T-cell (primary cell): Measurements from ENCODE around the gene VWA7. TPM values are rescaled to one million over a fixed set of nuclear protein-coding genes. Genes with fewer than 3 reads are reported as not detected.
A peak's percentile ranks its signal among the peaks of the same experiment; 100 is the strongest.
"Not testable (repeated sequence)": the region's sequence is repeated elsewhere in the genome, so short reads cannot be mapped to it uniquely, and the experiment has no call there.

ENCODE experiments used
- ATAC-seq, 4 experiments: fragments of 200-7000 bp in 3 of 4; fragments of 150-1000 bp in 1 of 4; cut with Tn5 transposase; replicated peaks in 1 of 4; 1 replicate in 3 of 4; 2 replicates in 1 of 4; pipeline ENCODE4 v1.10.0; 2021; ENCODE audit warnings: moderate library complexity in 3 of 4, mild to moderate bottlenecking in 2 of 4, moderate number of reproducible peaks in 1 of 4
- CTCF ChIA-PET, 2 donors: fragments of 300-600 bp; sonication (Branson Sonifier 250); formaldehyde crosslinking; loops; one replicate each; lab custom pipeline; 2022; ENCODE audit warnings: antibody characterized with exemption in 2 of 2; lab: Charles Lee
- POLR2A ChIA-PET, 2 donors: fragments of 300-600 bp; sonication (Branson Sonifier 250); formaldehyde crosslinking; loops; one replicate each; lab custom pipeline; 2022; ENCODE audit warnings: antibody characterized with exemption in 2 of 2; lab: Charles Lee
- DNase-seq, 35 experiments: peaks; one replicate each; pipeline versions ENCODE4 v3.0.0 to v3.0.0-alpha.2; 2013 to 2023
- H3K27ac ChIP-seq: one replicate; pipeline ENCODE4 v1.5.1; 2013; ENCODE audit warnings: low read length
- H3K27me3 ChIP-seq, 2 experiments: replicated peaks in 1 of 2; 1 replicate in 1 of 2; 2 replicates in 1 of 2; pipeline versions ENCODE4 v1.6.1 to v1.7.0; 2013; ENCODE audit warnings: low read length in 1 of 2, mixed read lengths in 1 of 2; ENCODE audit not compliant: control insufficient read depth in 2 of 2, insufficient read depth in 2 of 2; ENCODE audit errors: extremely low read depth in 1 of 2
- H3K36me3 ChIP-seq, 2 donors: 1 replicate in 1 of 2; 2 replicates in 1 of 2; pipeline versions ENCODE4 v1.6.1 to v1.7.0; 2013; ENCODE audit warnings: low read length in 1 of 2; ENCODE audit not compliant: control insufficient read depth in 2 of 2, insufficient read depth in 1 of 2; ENCODE audit errors: extremely low read depth in 1 of 2
- H3K4me1 ChIP-seq, 2 experiments: 1 replicate in 1 of 2; 2 replicates in 1 of 2; pipeline versions ENCODE4 v1.6.1 to v1.7.0; 2013; ENCODE audit warnings: low read length in 2 of 2, mixed read lengths in 1 of 2; ENCODE audit not compliant: insufficient read depth in 2 of 2, control insufficient read depth in 1 of 2; ENCODE audit errors: extremely low read depth in 1 of 2
- H3K4me3 ChIP-seq, 2 donors: 1 replicate in 1 of 2; 2 replicates in 1 of 2; pipeline versions ENCODE4 v1.5.1 to v1.7.0; 2013; ENCODE audit warnings: mild to moderate bottlenecking in 2 of 2, low read length in 1 of 2, moderate library complexity in 1 of 2; ENCODE audit not compliant: control insufficient read depth in 1 of 2; ENCODE audit errors: extremely low read depth in 1 of 2
- H3K9me3 ChIP-seq: 2 replicates; pipeline ENCODE4 v1.7.0; 2013
- H3K27ac Mint-ChIP-seq, 2 donors: one replicate each; pipeline ENCODE4 v1.8.0; 2020 to 2021; ENCODE audit warnings: mild to moderate bottlenecking in 2 of 2, mixed read lengths in 2 of 2
- H3K27me3 Mint-ChIP-seq, 2 donors: one replicate each; pipeline ENCODE4 v1.8.0; 2021 to 2022; ENCODE audit warnings: mixed read lengths in 2 of 2
- H3K36me3 Mint-ChIP-seq: one replicate; pipeline ENCODE4 v1.8.0; 2021; ENCODE audit warnings: mixed read lengths
- H3K4me1 Mint-ChIP-seq, 3 donors: one replicate each; pipeline ENCODE4 v1.8.0; 2020 to 2022; ENCODE audit warnings: mixed read lengths in 3 of 3, mild to moderate bottlenecking in 1 of 3
- H3K4me3 Mint-ChIP-seq, 3 donors: one replicate each; pipeline ENCODE4 v1.8.0; 2020 to 2022; ENCODE audit warnings: mild to moderate bottlenecking in 3 of 3, mixed read lengths in 3 of 3, moderate library complexity in 3 of 3
- H3K9me3 Mint-ChIP-seq, 3 donors: one replicate each; pipeline ENCODE4 v1.8.0; 2020 to 2022; ENCODE audit warnings: mixed read lengths in 3 of 3
- WGBS: methylation state at CpG from one replicate; pipeline ENCODE4 v1.1.5; 2013; ENCODE audit warnings: missing lambda C conversion rate; ENCODE audit not compliant: insufficient coverage; 5-methylcytosine and 5-hydroxymethylcytosine counted together
- total RNA-seq, 35 experiments: library from RNA in 6 of 35; stranded (reverse) in 6 of 35; fragments of 120-200 nt in 1 of 35; gene quantifications; one replicate each; pipeline versions ENCODE4 v1.2.1 to v1.2.4 and lab custom pipeline; 2013 to 2026

VWA7 gene, protein sequence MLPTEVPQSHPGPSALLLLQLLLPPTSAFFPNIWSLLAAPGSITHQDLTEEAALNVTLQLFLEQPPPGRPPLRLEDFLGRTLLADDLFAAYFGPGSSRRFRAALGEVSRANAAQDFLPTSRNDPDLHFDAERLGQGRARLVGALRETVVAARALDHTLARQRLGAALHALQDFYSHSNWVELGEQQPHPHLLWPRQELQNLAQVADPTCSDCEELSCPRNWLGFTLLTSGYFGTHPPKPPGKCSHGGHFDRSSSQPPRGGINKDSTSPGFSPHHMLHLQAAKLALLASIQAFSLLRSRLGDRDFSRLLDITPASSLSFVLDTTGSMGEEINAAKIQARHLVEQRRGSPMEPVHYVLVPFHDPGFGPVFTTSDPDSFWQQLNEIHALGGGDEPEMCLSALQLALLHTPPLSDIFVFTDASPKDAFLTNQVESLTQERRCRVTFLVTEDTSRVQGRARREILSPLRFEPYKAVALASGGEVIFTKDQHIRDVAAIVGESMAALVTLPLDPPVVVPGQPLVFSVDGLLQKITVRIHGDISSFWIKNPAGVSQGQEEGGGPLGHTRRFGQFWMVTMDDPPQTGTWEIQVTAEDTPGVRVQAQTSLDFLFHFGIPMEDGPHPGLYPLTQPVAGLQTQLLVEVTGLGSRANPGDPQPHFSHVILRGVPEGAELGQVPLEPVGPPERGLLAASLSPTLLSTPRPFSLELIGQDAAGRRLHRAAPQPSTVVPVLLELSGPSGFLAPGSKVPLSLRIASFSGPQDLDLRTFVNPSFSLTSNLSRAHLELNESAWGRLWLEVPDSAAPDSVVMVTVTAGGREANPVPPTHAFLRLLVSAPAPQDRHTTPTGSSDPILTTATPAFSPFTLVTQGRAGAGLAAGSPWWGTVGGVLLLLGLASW
- total RNA-seq = 1 to 10 TPM; 1.4 to 8.0 (median 2.1) TPM
- 2.9 TPM for total RNA-seq (2013)
- total RNA-seq (lab: John Stamatoyannopoulos, UW) = 0.80 to 3.9 (median 1.7) reads per million in 29 experiments

DNA sequence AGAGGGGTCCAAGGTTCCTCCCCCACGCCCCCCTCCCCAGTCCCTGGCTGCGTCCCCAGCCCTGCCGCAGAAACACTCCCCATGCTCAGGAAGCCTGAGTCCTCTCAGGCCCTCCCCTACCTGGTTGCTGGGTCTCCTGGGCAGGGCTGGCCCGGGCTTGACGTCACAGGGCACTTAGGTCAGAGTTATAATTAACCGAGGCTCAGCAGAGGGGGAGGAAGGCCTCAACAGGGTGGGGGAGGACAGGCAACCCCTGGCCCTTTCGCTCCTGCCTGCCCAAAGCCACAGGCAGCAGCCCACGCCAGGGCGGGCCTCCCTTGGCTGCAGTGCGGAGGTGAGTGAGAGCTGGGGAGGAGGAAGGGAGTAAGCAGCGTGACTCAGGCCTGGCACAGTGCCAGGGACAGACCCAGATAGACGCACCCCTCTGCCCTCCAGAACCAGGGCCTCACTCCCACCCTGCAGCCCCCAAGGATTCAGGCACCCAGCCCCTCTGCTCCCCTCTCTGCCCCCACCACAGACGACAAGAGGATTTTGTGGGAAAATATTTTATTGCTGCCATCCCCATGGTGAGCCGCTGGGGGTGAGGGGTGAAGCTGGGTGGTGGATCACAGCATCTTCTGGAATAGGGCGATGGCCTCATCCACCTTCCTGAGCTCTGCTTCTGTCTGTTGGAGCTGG is at the start of gene VWA7:
TSS of gene VWA7 (minus strand) at position 340 of the 678 bp plus-strand sequence. CDS start 549 bp downstream, outside the sequence.
- Histone ChIP-seq H3K27me3 (no peaks in the 10 kb centered on the region), H3K4me3 (no peak within 1 kb of the TSS), H3K36me3 (peaks cover 20 to 34% of the 10 kb centered on the region in 2 donors), H3K4me1 (peaks cover 8 to 54% of the 10 kb centered on the region in 2 experiments), H3K27ac (peak within 1 kb of the TSS; percentile 54), H3K9me3 (no peaks in the 10 kb centered on the region)
- Mint-ChIP-seq H3K36me3 (peaks cover 13% of the 10 kb centered on the region), H3K27me3 (no peaks in the 10 kb centered on the region), H3K9me3 (no peaks in the 10 kb centered on the region), H3K4me3 (peak within 1 kb of the TSS in 1 of 3 donors; percentile 54), H3K27ac (peak within 1 kb of the TSS; percentile 28 to 61), H3K4me1 (peaks cover 31 to 41% (median 32%) of the 10 kb centered on the region in 3 donors)
- WGBS = 13% methylated on average over 5 of the region's 15 CpGs
- DNase-seq (peak in 34 of 35 experiments; percentile 10 to 69 (median 35)), ATAC-seq (peak; percentile 64 to 76 (median 71))
- CTCF ChIA-PET = interaction anchor here in 1 of 2 donors (0.6 to 0.7 kb wide), 2 partner anchors 53 to 80 kb away, joined by 3 to 4 read pairs; no protein-coding TSS in a partner anchor
- POLR2A ChIA-PET = no interaction called here

- Mint-ChIP-seq H3K4me1 (peaks cover 40 to 54% (median 40%) of the 10 kb centered on the region in 3 donors), H3K36me3 (no peaks in the 10 kb centered on the region), H3K4me3 (peak overlapping the region; percentile 86 to 92 (median 92)), H3K9me3 (no peaks in the 10 kb centered on the region), H3K27me3 (no peaks in the 10 kb centered on the region), H3K27ac (peak overlapping the region; percentile 98 to 99)
- Histone ChIP-seq H3K36me3 (no peaks in the 10 kb centered on the region), H3K27me3 (no peaks in the 10 kb centered on the region), H3K4me1 (peaks cover 17 to 48% of the 10 kb centered on the region in 2 experiments), H3K4me3 (peak overlapping the region; percentile 70 to 82), H3K9me3 (no peaks in the 10 kb centered on the region), H3K27ac (peak overlapping the region; percentile 86)
- peak in 5 of 35 experiments; percentile 21 to 41 (median 28) for DNase-seq
- POLR2A ChIA-PET = interaction anchor here in 1 of 2 donors (0.6 to 1.2 kb wide), 3 partner anchors 8 to 285 kb away, joined by 3 to 5 read pairs (median 3); partner anchors contain the start of genes DDX39B and LSM2
- ATAC-seq = peak; percentile 4 to 18 (median 12)
- CTCF ChIA-PET = interaction anchor here in 1 of 2 donors (0.8 to 1.2 kb wide), 3 partner anchors 97 to 228 kb away, joined by 3 to 4 read pairs (median 3); partner anchors contain the start of gene BAG6
- 0% methylated on average over 5 of the region's 13 CpGs for WGBS
Measured at GRCh38 chr6:31826793-31827285, 49.7 kb upstream of the VWA7 start.

DNA sequence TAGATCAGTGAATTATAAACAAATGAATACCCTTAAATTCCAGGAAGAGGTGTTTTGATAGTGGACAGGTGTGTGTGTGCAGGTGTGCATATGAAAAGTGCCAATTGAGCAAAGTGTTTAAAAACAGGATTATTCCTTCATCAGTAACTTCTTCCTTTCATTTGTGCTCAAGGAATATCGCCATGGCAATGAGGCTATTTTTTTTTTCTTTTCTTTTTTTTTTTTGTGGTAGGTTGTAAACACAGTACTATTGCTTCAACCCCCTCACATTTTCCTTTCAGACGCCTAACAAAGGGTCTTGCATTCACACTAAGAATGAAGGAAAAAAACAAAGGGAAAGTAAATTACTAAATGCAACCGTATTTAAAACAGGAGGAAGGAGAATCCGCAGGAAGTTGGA is 48.4 kb upstream of the VWA7 start:
- H3K9me3 Mint-ChIP-seq = no peaks in the 10 kb centered on the region
- no peaks in the 10 kb centered on the region for H3K36me3 Mint-ChIP-seq
- no CpG with 5 or more reads among the region's 4 CpGs for WGBS
- DNase-seq (no peak), ATAC-seq (no peak)
- peaks cover 39 to 57% (median 40%) of the 10 kb centered on the region in 3 donors for H3K4me1 Mint-ChIP-seq
- Histone ChIP-seq H3K27me3 (no peaks in the 10 kb centered on the region), H3K27ac (peak overlapping the region; percentile 8), H3K4me3 (no peak overlapping the region), H3K9me3 (no peaks in the 10 kb centered on the region), H3K4me1 (peaks cover 12 to 47% of the 10 kb centered on the region in 2 experiments), H3K36me3 (no peaks in the 10 kb centered on the region)
- ChIA-PET POLR2A (interaction anchor here in 1 of 2 donors (0.6 to 0.7 kb wide), 2 partner anchors 17 to 237 kb away, joined by 3 read pairs; no protein-coding TSS in a partner anchor), CTCF (no interaction called here)
- H3K4me3 Mint-ChIP-seq = peak overlapping the region in 1 of 3 donors; percentile 86
- H3K27ac Mint-ChIP-seq = peak overlapping the region; percentile 98 to 99
- H3K27me3 Mint-ChIP-seq = no peaks in the 10 kb centered on the region

- Mint-ChIP-seq H3K4me3 (peak overlapping the region in 1 of 3 donors; percentile 6), H3K4me1 (peaks cover 29 to 62% (median 45%) of the 10 kb centered on the region in 3 donors), H3K27ac (peak overlapping the region; percentile 52 to 64)
- not testable (repeated sequence) for H3K27me3 Mint-ChIP-seq, H3K36me3 ChIP-seq, H3K27me3 ChIP-seq, ATAC-seq, H3K4me3 ChIP-seq, H3K9me3 ChIP-seq, H3K27ac ChIP-seq, DNase-seq, H3K36me3 Mint-ChIP-seq, H3K9me3 Mint-ChIP-seq
- POLR2A ChIA-PET = interaction anchor here (0.5 to 0.6 kb wide), 2 partner anchors 11 to 310 kb away, joined by 3 to 6 read pairs; no protein-coding TSS in a partner anchor
- CTCF ChIA-PET = interaction anchor here in 1 of 2 donors (0.6 to 1.9 kb wide), 3 partner anchors 12 to 226 kb away, joined by 3 to 6 read pairs (median 3); partner anchors contain the start of gene LSM2
- H3K4me1 ChIP-seq = peaks cover 10 to 54% of the 10 kb centered on the region in 2 experiments
- no CpG with 5 or more reads among the region's 9 CpGs for WGBS
Measured at GRCh38 chr6:31823592-31824196, 46.6 kb upstream of the VWA7 start.
